ENCODE data around the gene ACAA1.

- TF ChIP-seq CTCF (conservative IDR thresholded peaks at IDR 0.05) (no peak), EZH2 (IDR thresholded peaks at IDR 0.05; ENCODE audit: low read depth) (no peak)
Measured at GRCh38 chr3:38129058-38129457, 7.9 kb downstream of the ACAA1 start.
